Naive thymus-derived CD8-positive, alpha-beta T cell (primary cell): ENCODE results near the gene KLF1. TPM values are rescaled to one million over a fixed set of nuclear protein-coding genes. Genes with fewer than 3 reads are reported as not detected.

ENCODE experiments used
- ATAC-seq, 2 donors: fragments of 150-1000 bp; cut with Tn5 transposase in 1 of 2; sonication (Bioruptor Pico), chemical (Tn5 transposase) in 1 of 2; 1 replicate in 1 of 2; 2 replicates in 1 of 2; pipeline ENCODE4 v1.10.0; 2021; ENCODE audit warnings: mild to moderate bottlenecking in 2 of 2, moderate library complexity in 2 of 2
- POLR2A ChIA-PET: fragments of 350-600 bp; sonication (Branson Sonifier 250); formaldehyde crosslinking; loops from one replicate; lab custom pipeline; 2021; ENCODE audit warnings: antibody characterized with exemption; lab: Charles Lee
- DNase-seq, 10 donors: peaks; one replicate each; pipeline versions ENCODE4 v3.0.0 to v3.0.0-alpha.2; 2020 to 2022
- H3K27ac Mint-ChIP-seq, 10 donors: one replicate each; pipeline ENCODE4 v1.8.0; 2020 to 2022; ENCODE audit warnings: mild to moderate bottlenecking in 10 of 10, mixed read lengths in 10 of 10, moderate library complexity in 4 of 10, inconsistent platforms in 1 of 10
- H3K27me3 Mint-ChIP-seq, 5 donors: one replicate each; pipeline ENCODE4 v1.8.0; 2021 to 2022; ENCODE audit warnings: mixed read lengths in 5 of 5
- H3K36me3 Mint-ChIP-seq, 3 donors: one replicate each; pipeline ENCODE4 v1.8.0; 2020 to 2022; ENCODE audit warnings: mixed read lengths in 3 of 3, mild to moderate bottlenecking in 2 of 3, inconsistent platforms in 1 of 3
- H3K4me1 Mint-ChIP-seq, 4 donors: one replicate each; pipeline ENCODE4 v1.8.0; 2021 to 2022; ENCODE audit warnings: mixed read lengths in 4 of 4
- H3K4me3 Mint-ChIP-seq, 10 donors: one replicate each; pipeline ENCODE4 v1.8.0; 2020 to 2022; ENCODE audit warnings: mild to moderate bottlenecking in 10 of 10, mixed read lengths in 10 of 10, moderate library complexity in 6 of 10, inconsistent platforms in 1 of 10
- H3K9me3 Mint-ChIP-seq, 9 donors: one replicate each; pipeline ENCODE4 v1.8.0; 2020 to 2022; ENCODE audit warnings: mixed read lengths in 9 of 9, mild to moderate bottlenecking in 3 of 9, inconsistent platforms in 1 of 9, moderate library complexity in 1 of 9
- polyA plus RNA-seq, 3 donors: library from polyadenylated mRNA; unstranded; fragments of 300-500 nt; fragmentation: Illumina TruSeq; gene quantifications; one replicate each; pipeline ENCODE4 v1.2.3, GENCODE V29; 2021
- total RNA-seq, 8 experiments: library from RNA in 2 of 8; stranded (reverse) in 2 of 8; gene quantifications; one replicate each; pipeline ENCODE4 v1.2.3 and lab custom pipeline; 2021 to 2026

Gene KLF1
- total and polyA plus RNA-seq, 5 experiments from 2014 or later = 0.45 TPM; not detected in 4

- no peaks in the 10 kb centered on the region for H3K27me3 Mint-ChIP-seq
- POLR2A ChIA-PET = no interaction called here
- H3K4me1 Mint-ChIP-seq = peaks cover 3 to 15% (median 10%) of the 10 kb centered on the region in 4 donors
- H3K9me3 Mint-ChIP-seq = peaks cover 0 to 6% (median 0%) of the 10 kb centered on the region in 9 donors
- ATAC-seq (no peak), DNase-seq (no peak)
- peaks cover 0 to 42% (median 27%) of the 10 kb centered on the region in 3 donors for H3K36me3 Mint-ChIP-seq
- no peak overlapping the region for H3K27ac Mint-ChIP-seq
- peak overlapping the region in 1 of 10 donors; percentile 48 for H3K4me3 Mint-ChIP-seq
Measured at GRCh38 chr19:12875086-12875485, 11.9 kb downstream of the KLF1 start.

GRCh38 chr19:12873891-12874745, 12.9 kb downstream of the KLF1 start:
- DNase-seq (no peak), ATAC-seq (no peak)
- Mint-ChIP-seq H3K9me3 (peaks cover 0 to 6% (median 0%) of the 10 kb centered on the region in 9 donors), H3K4me3 (peak overlapping the region in 3 of 10 donors; percentile 37 to 64 (median 54)), H3K36me3 (peaks cover 0 to 37% (median 27%) of the 10 kb centered on the region in 3 donors), H3K27ac (no peak overlapping the region), H3K4me1 (peaks cover 0 to 9% (median 6%) of the 10 kb centered on the region in 4 donors), H3K27me3 (no peaks in the 10 kb centered on the region)
- POLR2A ChIA-PET = interaction anchor here (0.8 to 2.1 kb wide), 3 partner anchors 10 to 16 kb away, joined by 3 to 13 read pairs (median 3); partner anchors contain the start of gene GCDH

GRCh38 chr19:12872941-12873890, 13.8 kb downstream of the KLF1 start:
- no peaks in the 10 kb centered on the region for H3K27me3 Mint-ChIP-seq
- DNase-seq (peak in 9 of 10 donors; percentile 23 to 79 (median 58)), ATAC-seq (peak; percentile 75 to 83)
- peaks cover 0 to 30% (median 23%) of the 10 kb centered on the region in 3 donors for H3K36me3 Mint-ChIP-seq
- peaks cover 0 to 6% (median 0%) of the 10 kb centered on the region in 9 donors for H3K9me3 Mint-ChIP-seq
- POLR2A ChIA-PET = interaction anchor here (0.5 to 2.1 kb wide), 6 partner anchors 8 to 236 kb away, joined by 3 to 13 read pairs (median 4); partner anchors contain the start of genes DNASE2 and GCDH
- H3K4me3 Mint-ChIP-seq = peak overlapping the region in 7 of 10 donors; percentile 22 to 64 (median 54)
- H3K27ac Mint-ChIP-seq = peak overlapping the region in 5 of 10 donors; percentile 40 to 84 (median 74)
- H3K4me1 Mint-ChIP-seq = peaks cover 2 to 8% (median 6%) of the 10 kb centered on the region in 4 donors

GRCh38 chr19:12872255-12872654, 14.7 kb downstream of the KLF1 start:
- Mint-ChIP-seq H3K4me3 (no peak overlapping the region), H3K4me1 (peaks cover 3 to 10% (median 7%) of the 10 kb centered on the region in 4 donors), H3K27ac (peak overlapping the region in 1 of 10 donors; percentile 41), H3K27me3 (no peaks in the 10 kb centered on the region), H3K9me3 (peaks cover 0 to 6% (median 0%) of the 10 kb centered on the region in 9 donors), H3K36me3 (peaks cover 0 to 23% (median 18%) of the 10 kb centered on the region in 3 donors)
- no peak for ATAC-seq
- no peak for DNase-seq
- POLR2A ChIA-PET = interaction anchor here (0.5 to 2.1 kb wide), 3 partner anchors 13 to 237 kb away, joined by 3 to 13 read pairs (median 4); partner anchors contain the start of gene GCDH

GRCh38 chr19:12871681-12872080, 15.3 kb downstream of the KLF1 start:
- ATAC-seq = no peak
- no peak for DNase-seq
- Mint-ChIP-seq H3K27me3 (no peaks in the 10 kb centered on the region), H3K27ac (peak overlapping the region in 4 of 10 donors; percentile 18 to 78 (median 62)), H3K4me1 (peaks cover 6 to 16% (median 12%) of the 10 kb centered on the region in 4 donors), H3K36me3 (peaks cover 0 to 19% (median 18%) of the 10 kb centered on the region in 3 donors), H3K9me3 (peaks cover 0 to 6% (median 0%) of the 10 kb centered on the region in 9 donors), H3K4me3 (no peak overlapping the region)
- POLR2A ChIA-PET = interaction anchor here (0.6 to 0.7 kb wide), 3 partner anchors 9 to 35 kb away, joined by 3 to 4 read pairs (median 4); no protein-coding TSS in a partner anchor

GRCh38 chr19:12868540-12869112, 18.4 kb downstream of the KLF1 start:
- Mint-ChIP-seq H3K9me3 (peaks cover 0 to 6% (median 0%) of the 10 kb centered on the region in 9 donors), H3K27ac (peak overlapping the region in 1 of 10 donors; percentile 53), H3K4me3 (peak overlapping the region in 7 of 10 donors; percentile 16 to 88 (median 59)), H3K36me3 (peaks cover 0 to 9% (median 0%) of the 10 kb centered on the region in 3 donors), H3K27me3 (peaks cover 0 to 2% (median 0%) of the 10 kb centered on the region in 5 donors), H3K4me1 (peaks cover 11 to 19% (median 14%) of the 10 kb centered on the region in 4 donors)
- POLR2A ChIA-PET = interaction anchor here (1.7 kb wide), 1 partner anchor 16 kb away, joined by 5 read pairs; no protein-coding TSS in a partner anchor
- ATAC-seq (no peak), DNase-seq (peak in 1 of 10 donors; percentile 20)

GRCh38 chr19:12867120-12868099, 19.6 kb downstream of the KLF1 start:
- H3K36me3 Mint-ChIP-seq = peaks cover 0 to 5% (median 0%) of the 10 kb centered on the region in 3 donors
- peak; percentile 86 to 89 for ATAC-seq
- H3K27me3 Mint-ChIP-seq = peaks cover 0 to 5% (median 0%) of the 10 kb centered on the region in 5 donors
- POLR2A ChIA-PET = interaction anchor here (0.6 to 1.7 kb wide), 5 partner anchors 14 to 304 kb away, joined by 3 to 6 read pairs (median 3); partner anchors contain the start of genes DHPS and DNASE2
- peak; percentile 46 to 86 (median 75) for DNase-seq
- peak overlapping the region in 8 of 10 donors; percentile 37 to 92 (median 72) for H3K27ac Mint-ChIP-seq
- peak overlapping the region; percentile 77 to 94 (median 88) for H3K4me3 Mint-ChIP-seq
- H3K4me1 Mint-ChIP-seq = peaks cover 11 to 15% (median 12%) of the 10 kb centered on the region in 4 donors
- H3K9me3 Mint-ChIP-seq = peaks cover 0 to 6% (median 0%) of the 10 kb centered on the region in 9 donors

- Mint-ChIP-seq H3K27me3 (peaks cover 0 to 5% (median 0%) of the 10 kb centered on the region in 5 donors), H3K9me3 (no peaks in the 10 kb centered on the region), H3K27ac (peak overlapping the region in 7 of 10 donors; percentile 24 to 92 (median 50)), H3K4me3 (peak overlapping the region; percentile 50 to 94 (median 88)), H3K36me3 (no peaks in the 10 kb centered on the region), H3K4me1 (peaks cover 8 to 13% (median 11%) of the 10 kb centered on the region in 4 donors)
- DNase-seq = peak in 1 of 10 donors; percentile 60
- no peak for ATAC-seq
- POLR2A ChIA-PET = interaction anchor here (0.7 to 1.7 kb wide), 5 partner anchors 15 to 185 kb away, joined by 3 to 6 read pairs (median 3); partner anchors contain the start of genes DHPS, DNASE2 and JUNB
Measured at GRCh38 chr19:12866416-12867119, 20.4 kb downstream of the KLF1 start.

- POLR2A ChIA-PET = interaction anchor here (0.7 kb wide), 1 partner anchor 74 kb away, joined by 3 read pairs; the partner anchor contains the start of gene JUNB
- Mint-ChIP-seq H3K4me1 (peaks cover 8 to 13% (median 11%) of the 10 kb centered on the region in 4 donors), H3K36me3 (no peaks in the 10 kb centered on the region), H3K4me3 (peak overlapping the region in 9 of 10 donors; percentile 22 to 89 (median 70)), H3K9me3 (no peaks in the 10 kb centered on the region), H3K27me3 (peaks cover 0 to 5% (median 0%) of the 10 kb centered on the region in 5 donors), H3K27ac (peak overlapping the region in 3 of 10 donors; percentile 24 to 50 (median 40))
- no peak for DNase-seq
- ATAC-seq = no peak
Measured at GRCh38 chr19:12865746-12866415, 21.1 kb downstream of the KLF1 start.
